Heart left ventricle (tissue), 16 donors: Measurements from ENCODE around the gene FNDC3B. TPM values are rescaled to one million over a fixed set of nuclear protein-coding genes. Genes with fewer than 3 reads are reported as not detected.

Experiments used
- ATAC-seq, 4 donors: fragments of 200-7000 bp; cut with Tn5 transposase; one replicate each; pipeline ENCODE4 v1.9.1; 2020 to 2022; ENCODE audit warnings: moderate library complexity in 4 of 4, mild to moderate bottlenecking in 3 of 4, moderate number of reproducible peaks in 1 of 4
- DNase-seq, 5 donors: peaks; one replicate each; pipeline ENCODE4 v3.0.0-alpha.2; 2020
- H3K27ac ChIP-seq, 12 donors: fragments of 200-600 bp; sonication (generic) in 4 of 12; one replicate each; pipeline versions ENCODE4 v1.5.0 to v1.8.0; 2016 to 2022; ENCODE audit warnings: mild to moderate bottlenecking in 2 of 12
- H3K27me3 ChIP-seq, 9 donors: fragments of 200-600 bp; sonication (generic) in 2 of 9; one replicate each; pipeline versions ENCODE4 v1.5.1 to v1.8.0; 2016 to 2022; ENCODE audit warnings: mild to moderate bottlenecking in 3 of 9
- H3K36me3 ChIP-seq, 9 donors: fragments of 200-600 bp; sonication (generic) in 2 of 9; one replicate each; pipeline versions ENCODE4 v1.5.0 to v1.8.0; 2018 to 2022; ENCODE audit warnings: mild to moderate bottlenecking in 2 of 9
- H3K4me1 ChIP-seq, 12 donors: fragments of 200-600 bp; sonication (generic) in 4 of 12; one replicate each; pipeline versions ENCODE4 v1.5.0 to v1.8.0; 2016 to 2022; ENCODE audit warnings: mild to moderate bottlenecking in 3 of 12
- H3K4me3 ChIP-seq, 12 donors: fragments of 200-600 bp; sonication (generic) in 4 of 12; one replicate each; pipeline versions ENCODE4 v1.5.0 to v1.8.0; 2017 to 2022; ENCODE audit warnings: mild to moderate bottlenecking in 9 of 12, moderate library complexity in 4 of 12
- H3K9me3 ChIP-seq, 12 donors: fragments of 200-600 bp; sonication (generic) in 4 of 12; one replicate each; pipeline versions ENCODE4 v1.5.0 to v1.8.0; 2016 to 2022; ENCODE audit warnings: mild to moderate bottlenecking in 1 of 12
- POLR2A ChIP-seq, 2 donors: fragments of 450-650 bp; IDR thresholded peaks; one replicate each; pipeline ENCODE4 v1.6.1; 2017; ENCODE audit warnings: antibody characterized with exemption in 2 of 2, mild to moderate bottlenecking in 2 of 2, moderate library complexity in 2 of 2
- WGBS, 4 donors: extraction: QIAGEN DNeasy Blood & Tissue Kit in 2 of 4; methylation state at CpG; one replicate each; pipeline versions ENCODE4 v1.1.5 to v1.1.7; 2013 to 2018; 5-methylcytosine and 5-hydroxymethylcytosine counted together
- intact Hi-C, 10 donors: fragments of 100-400 bp; cut with DNase I; formaldehyde crosslinking; loops; one replicate each; pipeline versions ENCODE4 v1.11.1 to v1.14.2; 2022
- polyA plus RNA-seq, 2 donors: library from polyadenylated mRNA; stranded (reverse); fragments of 200-250 nt; gene quantifications; one replicate each; pipeline ENCODE4 v1.2.3, GENCODE V29; 2013
- total RNA-seq, 9 donors: library from RNA; depleted of rRNA in 2 of 9; stranded (reverse); fragments of >200 nt in 2 of 9; fragmentation: NEBNext Ultra II Directional in 3 of 9; extraction: Animal tissue kit (Norgen Biotek cat#: 25700) in 3 of 9; gene quantifications; one replicate each; pipeline versions ENCODE4 v1.1.0 to v1.2.4, GENCODE V29; 2016 to 2023
- TF ChIP-seq, protein P1 (sequence below), 12 donors: fragments of 200-600 bp; sonication (generic) in 4 of 12; IDR thresholded peaks; one replicate each; pipeline versions ENCODE4 v1.5.0 to v1.8.0; 2018 to 2022; ENCODE audit warnings: antibody characterized with exemption in 12 of 12, mild to moderate bottlenecking in 5 of 12
- donor health status: ischemic (EF 13 %, LVEDD 7.1; RV severe dilation, severe dysfunction).
- donor health status: healthy with polysubstance abuse.
- donor health status: DM: no; HTN: yes; CAD: no.
- donor health status: DM: no; HTN: no; CAD: no.
- donor health status: ischemic (EF 25% LVEDD 6.9; RV normal size, moderate dysfunction).
- donor health status: ischemic (EF 25% LVEDD 5.7; RV mildly dilated, moderate dysfunction).
- donor health status: healthy.
- donor health status: DM: yes; HTN: yes; CAD: no.
- donor health status: ischemic (EF 35%, LVEDD 5.7; RV mildly dilated, moderate dysfunction).
- donor health status: nonischemic (EF 11% LVEDD 7.7; RV severe dilation, severe dysfunction).
- donor health status: DM: yes; HTN: yes; CAD: no.
- donor health status: PGD.
- donor health status: ischemic (EF 29% LVEDD 5.4; RV normal size, mild dysfunction).
- donor health status: nonischemic (EF 23%, LVEDD 6.1; RV moderate dilation, normal function).

Gene FNDC3B
- total and polyA plus RNA-seq, 11 donors, result 9.4 to 113 (median 68.2) TPM

DNA sequence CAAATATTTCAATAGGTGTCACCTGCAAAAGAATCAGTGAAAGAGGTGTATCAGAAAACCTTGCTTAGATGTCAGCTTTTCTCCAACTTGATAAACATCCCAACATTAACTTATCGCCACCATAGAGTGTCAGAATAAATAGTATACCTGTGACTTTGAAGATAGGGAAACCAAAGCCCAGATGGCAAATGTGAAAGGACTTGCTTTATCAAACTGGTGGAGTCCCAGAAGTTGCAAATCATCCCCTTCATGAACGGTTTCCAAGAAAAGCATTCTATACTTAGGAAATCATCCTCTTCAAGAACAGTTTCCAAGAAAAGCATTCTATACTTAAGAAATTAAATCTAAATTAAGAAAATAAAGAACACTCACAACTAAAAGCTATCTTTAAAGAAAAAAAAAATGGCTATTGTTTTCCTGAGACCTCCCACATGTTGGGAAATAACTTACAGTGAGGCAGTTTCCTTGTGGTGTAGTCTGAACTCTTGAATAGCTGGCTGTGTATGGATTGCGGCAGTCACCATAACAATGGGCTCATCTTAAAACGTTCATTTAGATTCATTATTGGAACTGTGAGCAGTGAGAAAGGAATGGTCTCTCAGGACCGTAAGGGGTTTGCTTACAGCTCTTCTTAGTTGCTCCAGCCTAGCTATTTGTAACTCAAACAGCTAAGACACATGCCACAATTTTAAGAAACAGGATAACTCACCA, 352.4 kb downstream of the FNDC3B start:
- intact Hi-C loops, result no loop called here
- 47 to 53% (median 51%) methylated on average over 5 of the region's 5 CpGs for WGBS, 4 donors
- TF ChIP-seq POLR2A (IDR thresholded peaks at IDR 0.05), result no peak
- TF ChIP-seq, protein P1, sequence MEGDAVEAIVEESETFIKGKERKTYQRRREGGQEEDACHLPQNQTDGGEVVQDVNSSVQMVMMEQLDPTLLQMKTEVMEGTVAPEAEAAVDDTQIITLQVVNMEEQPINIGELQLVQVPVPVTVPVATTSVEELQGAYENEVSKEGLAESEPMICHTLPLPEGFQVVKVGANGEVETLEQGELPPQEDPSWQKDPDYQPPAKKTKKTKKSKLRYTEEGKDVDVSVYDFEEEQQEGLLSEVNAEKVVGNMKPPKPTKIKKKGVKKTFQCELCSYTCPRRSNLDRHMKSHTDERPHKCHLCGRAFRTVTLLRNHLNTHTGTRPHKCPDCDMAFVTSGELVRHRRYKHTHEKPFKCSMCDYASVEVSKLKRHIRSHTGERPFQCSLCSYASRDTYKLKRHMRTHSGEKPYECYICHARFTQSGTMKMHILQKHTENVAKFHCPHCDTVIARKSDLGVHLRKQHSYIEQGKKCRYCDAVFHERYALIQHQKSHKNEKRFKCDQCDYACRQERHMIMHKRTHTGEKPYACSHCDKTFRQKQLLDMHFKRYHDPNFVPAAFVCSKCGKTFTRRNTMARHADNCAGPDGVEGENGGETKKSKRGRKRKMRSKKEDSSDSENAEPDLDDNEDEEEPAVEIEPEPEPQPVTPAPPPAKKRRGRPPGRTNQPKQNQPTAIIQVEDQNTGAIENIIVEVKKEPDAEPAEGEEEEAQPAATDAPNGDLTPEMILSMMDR (IDR thresholded peaks at IDR 0.05), result no peak
- Histone ChIP-seq H3K27me3 (no peaks in the 10 kb centered on the region), H3K4me3 (no peak overlapping the region), H3K9me3 (no peaks in the 10 kb centered on the region), H3K36me3 (peaks cover 0 to 19% (median under 1%) of the 10 kb centered on the region in 9 donors), H3K4me1 (peaks cover 0 to 30% (median 16%) of the 10 kb centered on the region in 12 donors), H3K27ac (peak overlapping the region in 1 of 12 donors; percentile 28)
- ATAC-seq (peak in 1 of 4 donors; percentile 45), DNase-seq (no peak)

- WGBS, 4 donors, result 97 to 98% (median 98%) methylated on average over 2 of the region's 2 CpGs
- TF ChIP-seq POLR2A (IDR thresholded peaks at IDR 0.05), result no peak
- TF ChIP-seq, protein P1 (IDR thresholded peaks at IDR 0.05), result no peak
- Histone ChIP-seq H3K27ac (no peak overlapping the region), H3K4me1 (peaks cover 0 to 25% (median 16%) of the 10 kb centered on the region in 12 donors), H3K36me3 (peaks cover 0 to 48% (median 29%) of the 10 kb centered on the region in 9 donors), H3K9me3 (no peaks in the 10 kb centered on the region), H3K27me3 (no peaks in the 10 kb centered on the region), H3K4me3 (no peak overlapping the region)
- intact Hi-C loops, result no loop called here
- no peak for ATAC-seq
- no peak for DNase-seq
Measured at GRCh38 chr3:172394692-172395091, 355.3 kb downstream of the FNDC3B start.

DNA sequence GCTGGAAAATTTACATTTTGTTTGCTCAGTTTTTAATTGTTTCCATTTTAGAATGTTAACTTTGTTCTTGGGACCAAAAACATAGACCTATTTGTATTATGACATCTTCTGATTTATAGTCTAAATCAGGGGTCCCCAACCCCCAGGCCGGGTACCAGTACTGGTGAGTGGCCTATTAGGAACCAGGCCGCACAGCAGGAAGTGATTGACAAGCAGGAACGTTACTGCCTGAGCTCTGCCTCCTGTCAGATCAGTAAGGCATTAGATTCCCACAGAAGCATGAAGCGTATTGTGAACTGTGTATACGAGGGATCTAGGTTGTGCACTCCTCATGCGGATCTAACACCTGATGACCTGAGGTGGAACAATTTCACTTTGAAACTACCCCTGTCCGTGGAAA, 357.0 kb downstream of the FNDC3B start:
- Histone ChIP-seq H3K9me3 (no peaks in the 10 kb centered on the region), H3K4me3 (no peak overlapping the region), H3K4me1 (peaks cover 0 to 12% (median 7%) of the 10 kb centered on the region in 12 donors), H3K36me3 (peaks cover 0 to 60% (median 36%) of the 10 kb centered on the region in 9 donors), H3K27ac (no peak overlapping the region), H3K27me3 (no peaks in the 10 kb centered on the region)
- WGBS, 4 donors, result 85 to 95% (median 87%) methylated on average over 7 of the region's 7 CpGs
- TF ChIP-seq POLR2A (IDR thresholded peaks at IDR 0.05), result no peak
- TF ChIP-seq, protein P1 (IDR thresholded peaks at IDR 0.05), result no peak
- ATAC-seq, result no peak
- DNase-seq, result no peak
- intact Hi-C loops, result no loop called here

DNA sequence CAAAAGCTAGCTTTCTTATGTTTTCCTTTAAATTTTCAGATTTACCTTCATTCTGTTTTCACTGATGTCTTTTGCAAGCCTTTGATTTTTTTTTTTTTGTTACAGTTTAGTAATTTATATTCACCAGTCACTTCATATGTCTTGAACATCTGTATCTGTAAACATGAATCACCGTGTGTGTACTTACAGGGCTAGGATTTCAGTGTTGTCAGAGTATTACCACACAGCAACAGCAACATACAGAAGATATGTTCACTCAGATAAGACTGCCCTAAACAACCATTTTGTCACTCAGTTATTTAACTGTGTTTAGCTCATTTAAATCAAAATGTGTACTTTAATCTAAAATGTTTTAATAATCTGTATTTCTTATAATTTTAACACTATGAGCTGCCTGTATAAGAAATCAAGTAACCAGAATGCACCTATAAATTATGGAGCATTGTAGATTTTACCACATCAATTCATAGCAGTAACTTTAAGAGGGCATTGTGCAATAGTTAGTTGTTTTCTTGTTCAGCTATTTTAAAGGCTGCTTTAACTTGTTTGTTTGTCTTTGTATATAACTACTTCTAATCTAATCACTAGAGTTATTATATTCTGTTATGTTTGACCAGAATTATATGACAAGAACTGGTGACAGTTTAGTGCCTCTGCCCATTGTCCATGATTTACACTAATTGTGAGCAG, 358.5 kb downstream of the FNDC3B start:
- TF ChIP-seq, protein P1 (IDR thresholded peaks at IDR 0.05), result no peak
- no peak for TF ChIP-seq POLR2A (IDR thresholded peaks at IDR 0.05)
- intact Hi-C loops, result no loop called here
- peaks cover 0 to 73% (median 36%) of the 10 kb centered on the region in 9 donors for H3K36me3 ChIP-seq

More for the DNA sequence above, 358.5 kb downstream of the FNDC3B start:
- H3K4me3 ChIP-seq, result no peak overlapping the region
- ATAC-seq (no peak), DNase-seq (no peak)
- no peaks in the 10 kb centered on the region for H3K9me3 ChIP-seq
- no peaks in the 10 kb centered on the region for H3K27me3 ChIP-seq
- H3K4me1 ChIP-seq, result no peaks in the 10 kb centered on the region
- H3K27ac ChIP-seq, result no peak overlapping the region
- WGBS, 4 donors, result 57 to 74% (median 66%) methylated on average over 1 of the region's 1 CpG
